Measurements from ENCODE around the gene ZNF428. TPM values are rescaled to one million over a fixed set of nuclear protein-coding genes. Genes with fewer than 3 reads are reported as not detected.
A peak's percentile ranks its signal among the peaks of the same experiment; 100 is the strongest.

The ZNF428 gene
- total RNA-seq, 3 donors from 2014 or later (not counting 1 experiment from before 2014, with no cell fraction given) = 36.3 to 50.5 (median 37.6) TPM

DNA sequence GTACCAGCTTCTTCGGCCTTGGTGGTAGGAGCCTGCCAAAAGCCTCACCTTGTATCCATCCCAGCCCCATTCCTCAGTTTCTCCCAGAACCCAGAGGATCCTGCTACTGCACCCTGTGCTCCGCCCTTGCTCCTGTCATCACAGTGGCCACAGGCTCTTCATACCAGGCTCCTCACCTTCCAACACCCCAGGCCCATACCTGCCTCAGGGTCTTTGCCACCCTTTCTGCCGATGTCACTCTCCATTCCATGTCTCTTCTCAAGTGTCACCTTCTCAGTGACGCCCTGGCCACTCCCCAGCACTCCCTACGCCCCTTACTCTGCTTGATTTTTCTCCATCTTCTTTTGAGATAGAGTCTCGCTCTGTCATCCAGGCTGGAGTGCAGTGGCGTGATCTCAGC is 9.6 kb downstream of the ZNF428 start:
- TF ChIP-seq, protein P1, sequence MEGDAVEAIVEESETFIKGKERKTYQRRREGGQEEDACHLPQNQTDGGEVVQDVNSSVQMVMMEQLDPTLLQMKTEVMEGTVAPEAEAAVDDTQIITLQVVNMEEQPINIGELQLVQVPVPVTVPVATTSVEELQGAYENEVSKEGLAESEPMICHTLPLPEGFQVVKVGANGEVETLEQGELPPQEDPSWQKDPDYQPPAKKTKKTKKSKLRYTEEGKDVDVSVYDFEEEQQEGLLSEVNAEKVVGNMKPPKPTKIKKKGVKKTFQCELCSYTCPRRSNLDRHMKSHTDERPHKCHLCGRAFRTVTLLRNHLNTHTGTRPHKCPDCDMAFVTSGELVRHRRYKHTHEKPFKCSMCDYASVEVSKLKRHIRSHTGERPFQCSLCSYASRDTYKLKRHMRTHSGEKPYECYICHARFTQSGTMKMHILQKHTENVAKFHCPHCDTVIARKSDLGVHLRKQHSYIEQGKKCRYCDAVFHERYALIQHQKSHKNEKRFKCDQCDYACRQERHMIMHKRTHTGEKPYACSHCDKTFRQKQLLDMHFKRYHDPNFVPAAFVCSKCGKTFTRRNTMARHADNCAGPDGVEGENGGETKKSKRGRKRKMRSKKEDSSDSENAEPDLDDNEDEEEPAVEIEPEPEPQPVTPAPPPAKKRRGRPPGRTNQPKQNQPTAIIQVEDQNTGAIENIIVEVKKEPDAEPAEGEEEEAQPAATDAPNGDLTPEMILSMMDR (IDR thresholded peaks at IDR 0.05) = no peak
- H3K36me3 ChIP-seq (ENCODE audit: control insufficient read depth, insufficient read depth, low read length) = peaks cover 20% of the 10 kb centered on the region
- 89% methylated on average over 7 of the region's 7 CpGs for WGBS (ENCODE audit: insufficient coverage)
- intact Hi-C loops (cut with micrococcal nuclease) = no loop called here
- H3K27me3 Mint-ChIP-seq (ENCODE audit: low read depth in 2 of 2) = no peaks in the 10 kb centered on the region
- no peak overlapping the region for H3K4me3 Mint-ChIP-seq
- no peak overlapping the region for H3K27ac ChIP-seq (ENCODE audit: low read length)
- DNase-seq (no peak), ATAC-seq (no peak)
- no peaks in the 10 kb centered on the region for H3K27me3 ChIP-seq (ENCODE audit: control insufficient read depth, insufficient read depth, low read length)
- no peaks in the 10 kb centered on the region for H3K9me3 ChIP-seq (ENCODE audit: control insufficient read depth, insufficient read depth, low read length)
- peaks cover 25 to 61% of the 10 kb centered on the region in 2 donors for H3K4me1 Mint-ChIP-seq
- no peak overlapping the region for H3K4me3 ChIP-seq (ENCODE audit: low read length)
- H3K27ac Mint-ChIP-seq = no peak overlapping the region
- H3K4me1 ChIP-seq (ENCODE audit: control insufficient read depth, insufficient read depth, low read length) = no peaks in the 10 kb centered on the region
- H3K36me3 Mint-ChIP-seq = no peaks in the 10 kb centered on the region
- no peaks in the 10 kb centered on the region for H3K9me3 Mint-ChIP-seq

DNA sequence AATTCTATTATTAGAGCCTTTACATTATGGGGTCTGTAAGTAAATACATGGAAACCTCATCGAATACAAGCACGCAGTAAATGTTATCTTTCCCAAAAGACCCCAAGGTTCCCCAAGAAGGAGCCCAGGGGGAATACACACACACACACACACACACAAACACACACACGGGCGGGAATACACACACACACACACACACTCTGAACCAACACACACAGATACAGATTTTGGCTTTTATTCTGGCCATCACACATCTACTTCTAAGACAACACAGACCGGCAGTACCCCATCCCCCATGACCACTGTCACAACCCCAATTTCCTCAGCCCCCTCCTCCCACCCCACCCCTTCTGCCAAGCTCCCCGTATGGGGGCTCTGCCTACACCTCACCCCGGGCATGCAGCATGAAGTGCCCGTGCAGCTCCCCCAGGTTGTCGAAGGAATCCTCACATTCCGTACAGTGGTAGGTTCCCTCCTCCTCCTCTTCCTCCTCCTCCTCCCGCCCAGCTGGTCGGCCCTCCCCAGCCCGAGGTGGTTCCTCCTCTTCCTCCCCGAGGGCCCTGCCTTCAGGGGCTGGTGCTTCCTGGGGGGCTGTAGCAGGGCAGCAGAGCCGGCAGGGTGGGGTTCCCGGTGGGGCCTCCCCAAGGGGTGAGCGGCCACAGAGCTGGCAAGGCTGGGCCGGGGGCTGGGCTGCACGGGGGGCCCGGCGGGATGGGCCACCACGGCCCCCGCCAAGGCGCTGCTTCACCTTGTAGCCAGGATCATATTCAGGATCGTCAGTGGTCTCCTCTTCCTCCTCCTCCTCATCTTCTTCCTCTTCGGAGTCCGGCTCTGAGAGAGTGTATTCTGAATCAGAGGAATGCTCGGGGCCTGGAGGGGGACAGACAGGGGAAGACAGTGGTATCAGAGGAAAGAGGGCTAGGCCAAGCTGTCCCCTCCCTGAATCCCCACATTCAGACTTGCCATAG is 11.9 kb downstream of the ZNF428 start:
- no peak overlapping the region for H3K27ac ChIP-seq (ENCODE audit: low read length)
- Mint-ChIP-seq H3K27me3 (ENCODE audit: low read depth in 2 of 2) (no peaks in the 10 kb centered on the region), H3K36me3 (no peaks in the 10 kb centered on the region), H3K4me1 (peaks cover 16 to 37% of the 10 kb centered on the region in 2 donors), H3K9me3 (no peaks in the 10 kb centered on the region), H3K27ac (peak overlapping the region; percentile 43 to 65), H3K4me3 (no peak overlapping the region)
- no peaks in the 10 kb centered on the region for H3K9me3 ChIP-seq (ENCODE audit: control insufficient read depth, insufficient read depth, low read length)
- intact Hi-C loops (cut with micrococcal nuclease) = no loop called here
- no peaks in the 10 kb centered on the region for H3K27me3 ChIP-seq (ENCODE audit: control insufficient read depth, insufficient read depth, low read length)
- ATAC-seq (no peak), DNase-seq (no peak)
- H3K36me3 ChIP-seq (ENCODE audit: control insufficient read depth, insufficient read depth, low read length) = peaks cover 12% of the 10 kb centered on the region
- no peak overlapping the region for H3K4me3 ChIP-seq (ENCODE audit: low read length)
- WGBS (ENCODE audit: insufficient coverage) = 55% methylated on average over 28 of the region's 28 CpGs
- no peaks in the 10 kb centered on the region for H3K4me1 ChIP-seq (ENCODE audit: control insufficient read depth, insufficient read depth, low read length)
- TF ChIP-seq, protein P1 (IDR thresholded peaks at IDR 0.05) = no peak

DNA sequence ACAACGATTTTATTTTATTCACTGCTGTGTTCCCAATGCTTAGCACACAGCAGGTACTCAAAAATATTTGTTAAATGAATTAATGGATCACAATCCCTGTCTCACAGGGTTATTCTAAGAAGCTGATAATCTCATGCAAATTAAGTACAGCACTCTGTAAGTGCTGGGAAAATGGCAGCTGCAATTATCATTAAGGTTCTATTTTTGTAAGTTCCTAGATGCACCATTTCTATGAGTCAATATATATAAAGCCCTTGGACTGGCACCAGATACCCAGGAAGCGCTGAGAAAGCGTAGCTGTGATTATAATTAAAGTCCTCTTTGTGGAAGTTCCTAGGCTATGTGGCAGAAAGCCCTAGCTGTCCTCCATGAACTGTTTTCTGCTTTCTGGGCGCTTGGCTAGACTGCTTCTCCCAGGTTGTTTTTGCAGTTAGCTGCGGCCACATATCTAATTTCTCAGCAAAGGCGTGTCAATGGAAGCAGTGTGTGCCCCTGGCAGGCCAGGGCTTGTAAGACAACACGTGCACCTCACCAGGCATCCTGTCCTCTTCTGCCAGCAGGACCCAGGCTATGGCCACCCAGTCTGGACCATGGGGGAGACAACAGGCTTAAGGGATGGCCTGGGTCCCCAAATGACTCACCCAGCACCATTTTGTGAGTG is 12.7 kb downstream of the ZNF428 start:
- Mint-ChIP-seq H3K27ac (peak overlapping the region; percentile 43 to 65), H3K36me3 (no peaks in the 10 kb centered on the region), H3K4me3 (no peak overlapping the region), H3K9me3 (no peaks in the 10 kb centered on the region), H3K27me3 (ENCODE audit: low read depth in 2 of 2) (no peaks in the 10 kb centered on the region), H3K4me1 (peaks cover 8 to 29% of the 10 kb centered on the region in 2 donors)
- Histone ChIP-seq H3K9me3 (ENCODE audit: control insufficient read depth, insufficient read depth, low read length) (no peaks in the 10 kb centered on the region), H3K36me3 (ENCODE audit: control insufficient read depth, insufficient read depth, low read length) (peaks cover 4% of the 10 kb centered on the region), H3K27ac (ENCODE audit: low read length) (no peak overlapping the region), H3K27me3 (ENCODE audit: control insufficient read depth, insufficient read depth, low read length) (no peaks in the 10 kb centered on the region), H3K4me3 (ENCODE audit: low read length) (no peak overlapping the region), H3K4me1 (ENCODE audit: control insufficient read depth, insufficient read depth, low read length) (no peaks in the 10 kb centered on the region)
- no peak for DNase-seq
- ATAC-seq = no peak
- 98% methylated on average over 7 of the region's 7 CpGs for WGBS (ENCODE audit: insufficient coverage)
- intact Hi-C loops (cut with micrococcal nuclease) = no loop called here
- TF ChIP-seq, protein P1 (IDR thresholded peaks at IDR 0.05) = no peak
